Activated CD4-positive, alpha-beta T cell treated with anti-CD3 and anti-CD28 coated beads for 24 hours (primary cell): ENCODE data around the gene NAA30.

Source experiments
- DNase-seq, 2 donors: peaks; one replicate each; pipeline ENCODE4 v3.0.0-alpha.2; 2020; ENCODE audit warnings: low read depth in 2 of 2

Gene NAA30

DNA sequence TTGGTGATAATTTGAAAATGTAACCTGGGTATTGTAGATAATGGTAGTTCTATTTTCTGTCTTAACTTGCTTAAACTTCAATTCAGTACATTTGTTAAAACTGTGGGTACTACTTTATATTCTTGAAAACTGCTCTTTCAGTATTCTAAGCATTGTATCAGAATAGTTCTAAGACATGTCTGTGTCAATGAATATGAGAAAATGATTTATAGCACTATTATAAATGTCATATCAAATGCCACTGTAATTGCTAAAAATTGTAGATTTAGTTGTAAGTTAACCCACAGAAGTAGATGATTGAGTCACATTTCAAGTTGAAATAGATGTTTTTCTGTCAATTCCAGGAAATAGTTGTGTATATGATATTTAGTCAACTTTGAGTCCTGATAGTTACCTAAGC is 2.4 kb downstream of the NAA30 start:
- no peak for DNase-seq

DNA sequence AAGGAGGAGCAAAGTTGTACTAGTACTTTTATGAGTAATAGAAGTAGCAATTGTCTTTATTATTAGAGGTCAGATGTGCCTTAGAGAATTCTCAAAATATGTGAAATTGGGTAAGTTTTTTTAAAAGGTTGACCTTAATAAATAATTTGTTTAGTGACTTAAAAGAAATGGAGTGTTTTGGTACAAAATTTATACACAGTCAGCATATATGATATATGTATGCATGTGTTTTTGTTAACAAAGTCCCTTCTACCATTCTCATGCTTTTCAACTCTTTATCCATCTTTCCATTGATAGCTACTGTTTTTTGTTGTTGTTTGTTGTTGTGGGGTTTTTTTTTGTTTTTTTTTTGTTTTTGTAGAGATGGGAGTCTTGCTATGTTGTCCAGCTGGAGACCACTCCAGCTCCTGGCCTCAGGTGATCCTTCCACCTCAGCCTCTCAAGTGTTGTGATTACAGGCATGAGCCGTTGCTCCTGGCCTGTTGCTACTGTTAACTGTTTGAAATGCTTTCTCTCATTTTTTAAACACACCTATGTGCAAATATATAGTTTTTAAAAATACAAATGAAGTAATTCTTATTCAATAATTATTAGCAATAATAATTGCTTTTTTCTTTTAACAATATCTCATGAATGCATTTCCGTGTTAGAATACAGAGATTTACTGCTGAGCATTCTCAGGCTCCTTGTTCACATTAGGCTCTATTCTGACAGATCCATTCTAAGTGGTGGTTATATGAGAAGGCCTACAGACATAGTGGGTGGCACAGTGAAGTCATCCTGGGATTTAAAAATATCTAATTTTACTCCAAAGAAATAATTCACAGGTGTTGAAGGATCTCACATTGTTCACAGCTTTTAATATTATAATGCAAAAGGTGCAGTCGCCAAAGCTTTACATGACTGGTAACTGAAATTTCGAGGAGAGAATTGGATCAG is 10.4 kb downstream of the NAA30 start:
- no peak for DNase-seq

- DNase-seq = no peak
Observed at GRCh38 chr14:57401501-57401900, 11.1 kb downstream of the NAA30 start.

GRCh38 chr14:57402173-57402852 is 11.9 kb downstream of the NAA30 start:
- no peak for DNase-seq

- no peak for DNase-seq
Observed at GRCh38 chr14:57403521-57403864, 13.1 kb downstream of the NAA30 start.

- DNase-seq = no peak
Observed at GRCh38 chr14:57405562-57405961, 15.2 kb downstream of the NAA30 start.

- DNase-seq = no peak
Observed at GRCh38 chr14:57408037-57408436, 17.7 kb downstream of the NAA30 start.

GRCh38 chr14:57408634-57409033 is 18.2 kb downstream of the NAA30 start:
- DNase-seq = no peak

GRCh38 chr14:57412341-57412740 is 22.0 kb downstream of the NAA30 start:
- DNase-seq = no peak

DNA sequence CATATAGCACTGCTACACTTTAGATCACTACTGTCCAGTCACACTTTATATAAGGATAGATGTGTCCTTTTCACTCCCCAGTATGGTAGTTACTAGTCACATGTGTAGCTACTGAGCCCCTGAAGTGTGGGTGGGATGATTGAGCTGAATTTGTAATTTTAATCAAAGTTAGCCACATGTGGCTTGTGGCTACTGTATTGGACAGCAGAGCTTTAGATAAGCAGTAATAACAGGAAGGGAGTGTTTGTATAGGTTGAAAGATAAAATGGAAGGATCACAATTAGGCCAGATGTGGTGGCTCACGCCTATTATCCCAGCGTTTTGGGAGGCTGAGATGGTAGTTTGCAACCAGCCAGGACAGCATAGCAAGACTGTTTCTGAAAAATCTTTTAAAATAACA is 23.5 kb downstream of the NAA30 start:
- DNase-seq = no peak

- DNase-seq = no peak
Observed at GRCh38 chr14:57417228-57417627, 26.8 kb downstream of the NAA30 start.

GRCh38 chr14:57418999-57419398 is 28.6 kb downstream of the NAA30 start:
- DNase-seq = no peak

- no peak for DNase-seq
Observed at GRCh38 chr14:57420033-57420432, 29.6 kb downstream of the NAA30 start.

GRCh38 chr14:57420986-57421385 is 30.6 kb downstream of the NAA30 start:
- DNase-seq = no peak

- no peak for DNase-seq
Observed at GRCh38 chr14:57435923-57436322, 45.5 kb downstream of the NAA30 start.

DNA sequence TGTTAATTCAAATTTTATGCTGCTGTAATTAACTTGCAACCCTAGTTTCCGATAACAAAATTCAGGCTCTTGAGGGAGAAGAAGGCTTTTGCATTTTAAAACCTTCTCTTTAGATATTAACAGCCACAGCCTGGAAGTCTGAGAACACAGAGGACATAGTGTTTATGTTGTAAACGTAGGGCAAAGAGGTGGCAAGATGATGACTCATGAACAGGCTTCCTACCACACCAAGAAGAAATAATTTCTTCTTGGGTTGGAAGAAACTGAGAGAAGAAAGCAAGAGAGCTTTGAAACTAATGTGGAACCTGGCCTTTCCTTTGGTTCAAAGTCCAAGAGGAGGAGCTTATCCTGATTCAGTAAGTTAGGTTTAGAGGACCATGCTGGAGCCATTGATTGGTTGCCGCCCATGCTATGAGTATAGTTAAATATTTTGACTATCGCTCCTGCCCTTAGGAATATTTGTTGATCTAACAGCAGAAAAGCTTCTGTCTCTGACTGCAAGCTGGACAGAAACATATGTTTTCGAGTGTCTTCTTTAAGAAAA is 71.5 kb downstream of the NAA30 start:
- DNase-seq = no peak

- no peak for DNase-seq
Observed at GRCh38 chr14:57462551-57462950, 72.2 kb downstream of the NAA30 start.

DNA sequence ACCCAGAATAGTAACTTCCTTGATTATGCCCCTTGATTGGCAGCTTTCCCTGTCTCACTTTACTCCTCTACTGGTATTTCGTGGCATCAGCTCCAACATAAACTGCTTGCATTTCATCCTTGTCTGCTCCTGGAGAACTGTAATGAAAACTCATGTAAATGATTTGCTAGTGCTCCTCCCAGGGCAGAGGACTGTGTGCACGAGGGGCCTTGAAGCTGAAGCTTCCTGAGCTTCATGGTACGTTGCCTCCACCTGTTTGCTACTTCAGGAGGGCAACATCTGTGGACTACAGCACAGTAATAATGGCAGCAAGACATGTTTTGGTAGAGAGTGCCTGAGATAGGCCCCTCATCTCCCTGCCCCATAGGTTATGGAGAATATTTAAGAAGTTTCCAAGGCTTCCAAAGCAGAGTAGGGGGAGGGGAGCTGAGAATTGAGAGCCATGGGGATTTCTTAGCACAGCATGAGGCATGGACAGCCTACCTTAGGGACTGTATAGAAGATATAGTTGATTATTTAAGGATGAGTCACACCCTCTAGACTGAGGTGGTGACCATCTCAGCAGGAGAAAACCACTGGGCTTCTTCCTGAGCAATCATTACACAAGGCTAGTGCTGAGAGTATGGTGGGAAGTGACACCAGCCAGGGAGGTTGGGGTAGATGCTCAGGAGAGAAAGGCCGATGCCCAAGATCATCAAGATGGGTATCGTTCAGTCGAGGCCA is 73.8 kb downstream of the NAA30 start:
- DNase-seq = no peak
